PC-3 (cell line): Measurements from ENCODE around the gene CDC6. TPM values are rescaled to one million over a fixed set of nuclear protein-coding genes. Genes with fewer than 3 reads are reported as not detected.

Experiments
- ATAC-seq: fragments of 200-7000 bp; cut with Tn5 transposase; 2 replicates; pipeline ENCODE4 v1.9.1; 2020; ENCODE audit warnings: mild to moderate bottlenecking, moderate library complexity
- BruUV-seq: library from RNA; stranded (reverse); fragments of 400-500 nt; replicated peaks from 2 replicates; lab custom pipeline; 2021; lab: Mats Ljungman, UMichigan
- CTCF ChIA-PET: fragments of 300-600 bp; sonication (Branson Sonifier 250); formaldehyde crosslinking; loops from one replicate; lab custom pipeline; 2022; ENCODE audit warnings: antibody characterized with exemption; lab: Charles Lee
- POLR2A ChIA-PET: fragments of 300-600 bp; sonication (Branson Sonifier 250); formaldehyde crosslinking; loops from one replicate; lab custom pipeline; 2022; ENCODE audit warnings: antibody characterized with exemption; ENCODE audit not compliant: unreplicated experiment; lab: Charles Lee
- DNase-seq: peaks from one replicate; pipeline ENCODE4 v3.0.0-alpha.2; 2015
- H2AFZ ChIP-seq: fragments of 300-600 bp; sonication (generic); 2 replicates; pipeline ENCODE4 v1.6.0; 2016; ENCODE audit warnings: antibody characterized with exemption, low read length
- H3F3A ChIP-seq: fragments of 300-600 bp; sonication (generic); one replicate; pipeline ENCODE4 v1.6.0; 2017; ENCODE audit warnings: antibody characterized with exemption, low read length, control low read depth, mild to moderate bottlenecking; ENCODE audit not compliant: unreplicated experiment
- H3K27ac ChIP-seq: fragments of 300-600 bp; sonication (generic); 2 replicates; pipeline ENCODE4 v1.5.1; 2016; ENCODE audit warnings: mild to moderate bottlenecking, low read length
- H3K27me3 ChIP-seq: fragments of 300-600 bp; sonication (generic); 2 replicates; pipeline ENCODE4 v1.6.1; 2016; ENCODE audit warnings: low read length, mixed read lengths
- H3K36me3 ChIP-seq: fragments of 300-600 bp; sonication (generic); 2 replicates; pipeline ENCODE4 v1.6.1; 2016; ENCODE audit warnings: low read depth, mixed run types, low read length, mixed read lengths
- H3K4me1 ChIP-seq: fragments of 300-600 bp; sonication (generic); 2 replicates; pipeline ENCODE4 v1.5.1; 2016; ENCODE audit warnings: low read length; ENCODE audit not compliant: insufficient read depth
- H3K4me2 ChIP-seq: fragments of 300-600 bp; sonication (generic); 2 replicates; pipeline ENCODE4 v1.6.0; 2016; ENCODE audit warnings: low read length
- H3K4me3 ChIP-seq: fragments of 300-600 bp; sonication (generic); 2 replicates; pipeline ENCODE4 v1.5.1; 2016; ENCODE audit warnings: mild to moderate bottlenecking, low read length, mixed read lengths
- H3K79me2 ChIP-seq: fragments of 300-600 bp; sonication (generic); 2 replicates; pipeline ENCODE4 v1.6.1; 2017; ENCODE audit warnings: low read length, mixed read lengths
- H3K9ac ChIP-seq: fragments of 300-600 bp; sonication (generic); 2 replicates; pipeline ENCODE4 v1.6.0; 2016; ENCODE audit warnings: mild to moderate bottlenecking, low read length
- H3K9me2 ChIP-seq: fragments of 300-600 bp; sonication (generic); replicated peaks from 2 replicates; pipeline ENCODE4 v1.6.1; 2016; ENCODE audit warnings: mixed run types, low read length, mixed read lengths
- H3K9me3 ChIP-seq: fragments of 300-600 bp; sonication (generic); 2 replicates; pipeline ENCODE4 v1.6.1; 2016; ENCODE audit warnings: low read length, mixed read lengths
- H4K20me1 ChIP-seq: fragments of 300-600 bp; sonication (generic); 2 replicates; pipeline ENCODE4 v1.6.1; 2016; ENCODE audit warnings: low read length, mixed read lengths
- CTCF ChIP-seq: fragments of 300-600 bp; sonication (generic); conservative IDR thresholded peaks from 2 replicates; pipeline ENCODE4 v1.5.1; 2017; ENCODE audit warnings: antibody characterized with exemption, low read depth, mild to moderate bottlenecking, low read length
- EZH2 ChIP-seq: fragments of 300-600 bp; sonication (generic); IDR thresholded peaks from one replicate; pipeline ENCODE4 v1.6.1; 2017; ENCODE audit warnings: antibody characterized with exemption, mild to moderate bottlenecking, low read length; ENCODE audit not compliant: unreplicated experiment
- EZH2phosphoT487 ChIP-seq: fragments of 300-600 bp; sonication (generic); IDR thresholded peaks from 2 replicates; pipeline ENCODE4 v1.6.1; 2018; ENCODE audit warnings: mild to moderate bottlenecking, antibody characterized with exemption, low read length, borderline replicate concordance
- intact Hi-C: fragments of 100-400 bp; cut with micrococcal nuclease; formaldehyde crosslinking; loops from 2 replicates; pipeline ENCODE4 v1.9.0; 2023
- total RNA-seq: library from RNA; depleted of rRNA; stranded (reverse); fragments of >200 nt; gene quantifications from 2 replicates; pipeline ENCODE4 v1.2.3, GENCODE V29; 2014

Gene CDC6
- total RNA-seq, 1 experiment from 2014 or later: 48.9 TPM

DNA sequence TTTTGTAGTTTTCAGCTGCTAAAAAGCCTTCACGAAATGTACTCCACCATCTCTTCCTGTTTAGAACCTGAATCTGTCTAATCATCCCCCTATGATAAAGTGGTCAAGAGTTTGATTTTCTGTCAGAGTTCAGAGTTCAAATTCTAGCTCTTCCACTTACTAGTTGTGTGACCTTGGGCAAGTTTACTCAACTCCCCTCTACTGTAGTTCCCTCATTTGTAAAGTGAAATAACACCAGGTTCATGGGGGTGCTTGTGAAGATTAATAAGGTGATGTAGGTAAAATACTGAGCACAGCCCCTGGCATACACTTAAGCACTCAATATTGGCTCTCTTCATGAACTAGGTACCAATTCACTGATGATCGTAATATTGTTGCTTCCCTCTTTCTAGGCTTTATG lies 1.2 kb upstream of the CDC6 start:
- Histone ChIP-seq H3K9ac (no peak overlapping the region), H3K4me3 (no peak overlapping the region), H3K4me1 (peaks cover 39% of the 10 kb centered on the region), H3K27me3 (no peaks in the 10 kb centered on the region), H3K27ac (no peak overlapping the region), H3F3A (peaks cover 10% of the 10 kb centered on the region), H4K20me1 (peaks cover 14% of the 10 kb centered on the region), H3K9me2 (no peaks in the 10 kb centered on the region), H2AFZ (no peak overlapping the region), H3K79me2 (peaks cover 35% of the 10 kb centered on the region), H3K9me3 (no peaks in the 10 kb centered on the region), H3K4me2 (no peak overlapping the region), H3K36me3 (peaks cover 20% of the 10 kb centered on the region)
- TF ChIP-seq CTCF (no peak), EZH2phosphoT487 (no peak), EZH2 (no peak)
- no TSS peak for BruUV-seq
- CTCF ChIA-PET: no interaction called here
- POLR2A ChIA-PET: no interaction called here
- DNase-seq (no peak), ATAC-seq (no peak)
- intact Hi-C loops: no loop called here

GRCh38 chr17:40287159-40287493 lies 553 bp upstream of the CDC6 start:
- ChIA-PET POLR2A (no interaction called here), CTCF (no interaction called here)
- BruUV-seq: no TSS peak
- Histone ChIP-seq H3K27ac (no peak overlapping the region), H3K36me3 (peaks cover 24% of the 10 kb centered on the region), H3F3A (peaks cover 10% of the 10 kb centered on the region), H3K9me3 (no peaks in the 10 kb centered on the region), H3K9ac (no peak overlapping the region), H3K4me1 (peaks cover 39% of the 10 kb centered on the region), H4K20me1 (peaks cover 14% of the 10 kb centered on the region), H2AFZ (no peak overlapping the region), H3K79me2 (peaks cover 35% of the 10 kb centered on the region), H3K27me3 (no peaks in the 10 kb centered on the region), H3K4me3 (0 out of 2 replicates have a peak overlapping the region, but pooled peaks have one; percentile 26), H3K9me2 (no peaks in the 10 kb centered on the region), H3K4me2 (peak overlapping the region; percentile 57)
- ATAC-seq: no peak
- no peak for TF ChIP-seq CTCF
- no peak for TF ChIP-seq EZH2
- TF ChIP-seq EZH2phosphoT487: no peak
- intact Hi-C loops: no loop called here
- no peak for DNase-seq

DNA sequence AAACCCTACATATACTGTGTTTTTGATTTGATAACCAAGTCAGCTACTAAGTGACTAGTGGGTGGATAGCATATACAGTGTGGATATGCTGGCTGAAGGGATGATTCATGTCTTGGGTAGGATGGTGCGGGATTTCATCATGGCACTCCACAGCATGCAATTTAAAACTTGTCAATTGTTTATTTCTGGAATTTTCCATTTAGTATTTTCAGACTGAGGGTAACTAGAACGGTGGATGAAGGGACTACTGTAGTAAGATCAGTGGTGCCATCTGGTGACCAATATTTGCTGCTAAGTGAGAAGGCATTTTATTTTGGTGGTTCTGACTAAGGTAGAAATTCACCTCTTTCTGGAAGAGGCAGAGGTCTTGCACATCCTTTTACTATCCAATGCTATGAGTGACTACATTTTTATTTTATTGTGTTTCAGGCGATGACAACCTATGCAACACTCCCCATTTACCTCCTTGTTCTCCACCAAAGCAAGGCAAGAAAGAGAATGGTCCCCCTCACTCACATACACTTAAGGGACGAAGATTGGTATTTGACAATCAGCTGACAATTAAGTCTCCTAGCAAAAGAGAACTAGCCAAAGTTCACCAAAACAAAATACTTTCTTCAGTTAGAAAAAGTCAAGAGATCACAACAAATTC lies 3.1 kb downstream of the CDC6 start:
- ATAC-seq (peak; percentile 23), DNase-seq (peak; percentile 76)
- Histone ChIP-seq H3K4me3 (no peak overlapping the region), H3K27me3 (no peaks in the 10 kb centered on the region), H3K36me3 (peaks cover 47% of the 10 kb centered on the region), H3K4me2 (peak overlapping the region; percentile 86), H3K79me2 (peaks cover 35% of the 10 kb centered on the region), H3K4me1 (peaks cover 14% of the 10 kb centered on the region; the same call in 1 of the 2 replicates), H3F3A (no peaks in the 10 kb centered on the region), H3K27ac (no peak overlapping the region), H3K9ac (no peak overlapping the region), H3K9me3 (no peaks in the 10 kb centered on the region), H4K20me1 (peaks cover 14% of the 10 kb centered on the region), H2AFZ (no peak overlapping the region), H3K9me2 (no peaks in the 10 kb centered on the region)
- intact Hi-C loops: loop anchor here (1.0 to 5.0 kb wide), 2 partner anchors 88 to 178 kb away; no protein-coding TSS in a partner anchor
- BruUV-seq: no TSS peak
- POLR2A ChIA-PET: no interaction called here
- CTCF ChIA-PET: interaction anchor here (0.6 to 1.0 kb wide), 2 partner anchors 9 to 88 kb away, joined by 4 to 6 read pairs; no protein-coding TSS in a partner anchor
- no peak for TF ChIP-seq EZH2phosphoT487
- TF ChIP-seq CTCF: peak; percentile 74
